ENCODE data around the gene ATP11B. TPM values are rescaled to one million over a fixed set of nuclear protein-coding genes. Genes with fewer than 3 reads are reported as not detected.
"Not testable (repeated sequence)": the region's sequence is repeated elsewhere in the genome, so short reads cannot be mapped to it uniquely, and the experiment has no call there.

Gene ATP11B
- total and polyA plus RNA-seq, 2 experiments from 2014 or later, result 5.8 to 24.7 TPM

DNA sequence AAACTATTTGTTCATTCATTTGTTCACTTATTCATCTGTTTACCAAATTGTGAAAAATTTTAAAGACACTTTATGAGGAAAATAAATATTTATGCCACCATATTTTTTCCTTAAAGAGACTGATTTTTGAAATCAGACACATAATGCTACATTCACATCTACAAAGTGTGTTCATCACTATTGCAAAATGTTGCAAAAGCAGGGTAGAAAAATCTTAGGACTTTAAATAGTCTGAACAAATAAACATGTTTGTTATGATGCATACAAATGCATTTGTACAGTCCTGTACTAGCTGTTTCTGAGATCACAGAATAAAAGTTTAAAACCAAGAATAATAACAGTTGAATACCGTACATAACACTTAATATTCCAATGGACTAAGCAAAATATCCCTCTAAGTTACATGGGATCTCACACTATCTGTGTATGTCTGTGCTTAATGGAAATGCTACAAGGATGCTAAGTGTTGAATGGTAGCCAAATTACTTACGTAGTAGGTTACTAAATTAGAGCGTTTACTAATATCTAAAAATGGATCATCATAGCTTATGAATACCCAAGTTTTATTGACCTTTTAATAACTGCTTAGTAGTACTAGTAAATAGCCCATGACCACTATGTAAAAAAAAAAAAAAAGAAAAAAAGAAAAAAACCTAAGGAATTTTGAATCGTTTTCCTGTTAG is 25.1 kb downstream of the ATP11B start:
- H3K4me2 ChIP-seq, result peak overlapping the region; percentile 66
- H3K36me3 Mint-ChIP-seq (ENCODE audit: low read depth), result peaks cover 12% of the 10 kb centered on the region; the same call in 2 of the 3 replicates
- ATAC-seq, result peak; percentile 45

DNA sequence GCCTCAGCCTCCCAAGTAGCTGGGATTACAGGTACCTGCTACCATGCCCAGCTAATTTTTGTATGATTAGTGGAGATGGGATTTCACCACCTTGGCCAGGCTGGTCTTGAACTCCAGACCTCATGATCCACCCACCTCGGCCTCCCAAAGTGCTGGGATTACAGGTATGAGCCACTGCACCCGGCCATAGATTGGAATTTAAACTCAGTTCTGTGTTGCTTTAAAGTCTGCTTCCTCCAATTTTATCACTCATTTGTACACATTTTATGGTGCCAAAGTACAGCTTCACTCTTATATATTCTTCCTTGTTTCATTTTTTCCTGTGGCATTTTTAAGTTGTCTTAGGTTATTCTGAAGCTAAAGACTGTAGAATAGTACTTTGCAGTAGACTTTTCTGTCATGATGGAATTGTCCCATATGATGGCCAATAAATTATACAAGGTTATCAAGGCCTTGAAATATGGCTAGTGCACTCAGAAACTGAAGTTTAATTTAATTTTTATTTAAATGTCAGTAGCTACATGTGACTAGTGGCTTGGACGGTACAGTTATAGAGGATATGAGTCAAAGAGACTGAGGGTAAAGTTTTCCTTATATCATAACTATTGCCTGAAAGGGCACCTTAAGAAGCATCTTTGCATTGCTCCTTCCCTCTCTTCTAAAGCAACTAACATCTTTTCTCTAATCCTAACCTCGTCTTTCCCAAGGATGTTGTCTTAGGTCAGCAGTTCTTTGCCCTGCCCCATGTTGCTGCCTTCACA is 28.1 kb downstream of the ATP11B start:
- Histone ChIP-seq H3K9me2 (ENCODE audit: insufficient read depth) (no peaks in the 10 kb centered on the region), H3K79me2 (replicated peaks; ENCODE audit: insufficient read depth) (no peaks in the 10 kb centered on the region; the same call in 1 of the 2 replicates), H3K36me3 (ENCODE audit: insufficient read depth) (no peaks in the 10 kb centered on the region), H3K4me1 (ENCODE audit: insufficient read depth) (no peaks in the 10 kb centered on the region), H3F3A (replicated peaks; ENCODE audit: low read depth) (no peaks in the 10 kb centered on the region), H3K4me3 (no peak overlapping the region), H4K20me1 (replicated peaks; ENCODE audit: insufficient read depth) (no peaks in the 10 kb centered on the region), H2AFZ (no peak overlapping the region), H3K4me2 (no peak overlapping the region), H3K27ac (ENCODE audit: low read depth) (no peak overlapping the region), H3K27me3 (ENCODE audit: insufficient read depth) (no peaks in the 10 kb centered on the region)
- no peak overlapping the region for H3K4me3 Mint-ChIP-seq
- H3K4me1 Mint-ChIP-seq, result peaks cover 3% of the 10 kb centered on the region; the same call in 1 of the 3 replicates
- ATAC-seq (no peak), DNase-seq (ENCODE audit: low spot score) (no peak)
- no peak overlapping the region for H3K27ac Mint-ChIP-seq
- peaks cover 18% of the 10 kb centered on the region; the same call in 2 of the 3 replicates for H3K36me3 Mint-ChIP-seq (ENCODE audit: low read depth)
- peaks cover 8% of the 10 kb centered on the region; the same call in 2 of the 3 replicates for H3K9me3 Mint-ChIP-seq
- H3K27me3 Mint-ChIP-seq (ENCODE audit: insufficient read depth, low read depth, poor library complexity), result no peaks in the 10 kb centered on the region
- TF ChIP-seq, protein P1, sequence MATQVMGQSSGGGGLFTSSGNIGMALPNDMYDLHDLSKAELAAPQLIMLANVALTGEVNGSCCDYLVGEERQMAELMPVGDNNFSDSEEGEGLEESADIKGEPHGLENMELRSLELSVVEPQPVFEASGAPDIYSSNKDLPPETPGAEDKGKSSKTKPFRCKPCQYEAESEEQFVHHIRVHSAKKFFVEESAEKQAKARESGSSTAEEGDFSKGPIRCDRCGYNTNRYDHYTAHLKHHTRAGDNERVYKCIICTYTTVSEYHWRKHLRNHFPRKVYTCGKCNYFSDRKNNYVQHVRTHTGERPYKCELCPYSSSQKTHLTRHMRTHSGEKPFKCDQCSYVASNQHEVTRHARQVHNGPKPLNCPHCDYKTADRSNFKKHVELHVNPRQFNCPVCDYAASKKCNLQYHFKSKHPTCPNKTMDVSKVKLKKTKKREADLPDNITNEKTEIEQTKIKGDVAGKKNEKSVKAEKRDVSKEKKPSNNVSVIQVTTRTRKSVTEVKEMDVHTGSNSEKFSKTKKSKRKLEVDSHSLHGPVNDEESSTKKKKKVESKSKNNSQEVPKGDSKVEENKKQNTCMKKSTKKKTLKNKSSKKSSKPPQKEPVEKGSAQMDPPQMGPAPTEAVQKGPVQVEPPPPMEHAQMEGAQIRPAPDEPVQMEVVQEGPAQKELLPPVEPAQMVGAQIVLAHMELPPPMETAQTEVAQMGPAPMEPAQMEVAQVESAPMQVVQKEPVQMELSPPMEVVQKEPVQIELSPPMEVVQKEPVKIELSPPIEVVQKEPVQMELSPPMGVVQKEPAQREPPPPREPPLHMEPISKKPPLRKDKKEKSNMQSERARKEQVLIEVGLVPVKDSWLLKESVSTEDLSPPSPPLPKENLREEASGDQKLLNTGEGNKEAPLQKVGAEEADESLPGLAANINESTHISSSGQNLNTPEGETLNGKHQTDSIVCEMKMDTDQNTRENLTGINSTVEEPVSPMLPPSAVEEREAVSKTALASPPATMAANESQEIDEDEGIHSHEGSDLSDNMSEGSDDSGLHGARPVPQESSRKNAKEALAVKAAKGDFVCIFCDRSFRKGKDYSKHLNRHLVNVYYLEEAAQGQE (IDR thresholded peaks at IDR 0.05; ENCODE audit: unreplicated experiment), result no peak
- no peak for TF ChIP-seq NANOG (IDR thresholded peaks at IDR 0.05; ENCODE audit: borderline replicate concordance)
- no peak for TF ChIP-seq EZH2phosphoT487 (IDR thresholded peaks at IDR 0.05; ENCODE audit: unreplicated experiment)
- TF ChIP-seq CREB1 (CRISPR knock-in tag; IDR thresholded peaks at IDR 0.05; ENCODE audit: low read depth), result no peak
- TF ChIP-seq POLR2AphosphoS5 (IDR thresholded peaks at IDR 0.05; ENCODE audit: low read depth), result no peak

More for the DNA sequence above, 25.1 kb downstream of the ATP11B start:
- DNase-seq (ENCODE audit: low spot score), result no peak
- Histone ChIP-seq H4K20me1 (replicated peaks; ENCODE audit: insufficient read depth) (no peaks in the 10 kb centered on the region), H3K4me3 (peak overlapping the region; percentile 24; the same call in 1 of the 2 replicates), H3K4me1 (ENCODE audit: insufficient read depth) (no peaks in the 10 kb centered on the region), H3K27me3 (ENCODE audit: insufficient read depth) (no peaks in the 10 kb centered on the region), H3K27ac (ENCODE audit: low read depth) (no peak overlapping the region), H2AFZ (no peak overlapping the region), H3K79me2 (replicated peaks; ENCODE audit: insufficient read depth) (no peaks in the 10 kb centered on the region; the same call in 1 of the 2 replicates), H3F3A (replicated peaks; ENCODE audit: low read depth) (no peaks in the 10 kb centered on the region), H3K36me3 (ENCODE audit: insufficient read depth) (no peaks in the 10 kb centered on the region), H3K9me2 (ENCODE audit: insufficient read depth) (no peaks in the 10 kb centered on the region)
- Mint-ChIP-seq H3K4me3 (peak overlapping the region; percentile 57; the same call in 1 of the 3 replicates), H3K27ac (no peak overlapping the region), H3K4me1 (peaks cover 8% of the 10 kb centered on the region; the same call in 1 of the 3 replicates), H3K9me3 (peaks cover 2% of the 10 kb centered on the region; the same call in 2 of the 3 replicates), H3K27me3 (ENCODE audit: insufficient read depth, low read depth, poor library complexity) (peaks cover 2% of the 10 kb centered on the region)
- TF ChIP-seq, protein P2, sequence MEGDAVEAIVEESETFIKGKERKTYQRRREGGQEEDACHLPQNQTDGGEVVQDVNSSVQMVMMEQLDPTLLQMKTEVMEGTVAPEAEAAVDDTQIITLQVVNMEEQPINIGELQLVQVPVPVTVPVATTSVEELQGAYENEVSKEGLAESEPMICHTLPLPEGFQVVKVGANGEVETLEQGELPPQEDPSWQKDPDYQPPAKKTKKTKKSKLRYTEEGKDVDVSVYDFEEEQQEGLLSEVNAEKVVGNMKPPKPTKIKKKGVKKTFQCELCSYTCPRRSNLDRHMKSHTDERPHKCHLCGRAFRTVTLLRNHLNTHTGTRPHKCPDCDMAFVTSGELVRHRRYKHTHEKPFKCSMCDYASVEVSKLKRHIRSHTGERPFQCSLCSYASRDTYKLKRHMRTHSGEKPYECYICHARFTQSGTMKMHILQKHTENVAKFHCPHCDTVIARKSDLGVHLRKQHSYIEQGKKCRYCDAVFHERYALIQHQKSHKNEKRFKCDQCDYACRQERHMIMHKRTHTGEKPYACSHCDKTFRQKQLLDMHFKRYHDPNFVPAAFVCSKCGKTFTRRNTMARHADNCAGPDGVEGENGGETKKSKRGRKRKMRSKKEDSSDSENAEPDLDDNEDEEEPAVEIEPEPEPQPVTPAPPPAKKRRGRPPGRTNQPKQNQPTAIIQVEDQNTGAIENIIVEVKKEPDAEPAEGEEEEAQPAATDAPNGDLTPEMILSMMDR (conservative IDR thresholded peaks at IDR 0.05; ENCODE audit: low read depth in 2 of 2), result no peak
- TF ChIP-seq EZH2phosphoT487 (IDR thresholded peaks at IDR 0.05; ENCODE audit: unreplicated experiment) (no peak), EZH2 (IDR thresholded peaks at IDR 0.05; ENCODE audit: low read depth, unreplicated experiment) (no peak)

DNA sequence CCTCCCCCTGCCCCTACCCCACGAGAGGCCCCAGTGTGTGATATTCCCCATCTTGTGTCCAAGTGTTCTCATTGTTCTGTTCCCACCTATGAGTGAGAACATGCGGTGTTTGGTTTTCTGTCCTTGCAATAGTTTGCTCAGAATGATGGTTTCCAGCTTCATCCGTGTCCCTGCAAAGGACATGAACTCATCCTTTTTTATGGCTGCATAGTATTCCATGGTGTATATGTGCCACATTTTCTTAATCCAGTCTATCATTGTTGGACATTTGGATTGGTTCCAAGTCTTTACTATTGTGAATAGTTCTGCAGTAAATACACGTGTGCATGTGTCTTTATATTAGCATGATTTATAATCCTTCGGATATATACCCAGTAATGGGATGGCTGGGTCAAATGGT is 29.0 kb downstream of the ATP11B start:
- not testable (repeated sequence) for H3K4me2 ChIP-seq; H3K4me3 Mint-ChIP-seq; H3K27me3 ChIP-seq (ENCODE audit: insufficient read depth); H3F3A ChIP-seq (replicated peaks; ENCODE audit: low read depth); H3K9me3 Mint-ChIP-seq; H3K27ac ChIP-seq (ENCODE audit: low read depth); DNase-seq (ENCODE audit: low spot score); H3K4me1 ChIP-seq (ENCODE audit: insufficient read depth); ATAC-seq; H3K4me3 ChIP-seq; H3K27ac Mint-ChIP-seq; H3K36me3 ChIP-seq (ENCODE audit: insufficient read depth); H2AFZ ChIP-seq; H3K4me1 Mint-ChIP-seq; H4K20me1 ChIP-seq (replicated peaks; ENCODE audit: insufficient read depth); H3K79me2 ChIP-seq (replicated peaks; ENCODE audit: insufficient read depth); H3K27me3 Mint-ChIP-seq (ENCODE audit: insufficient read depth, low read depth, poor library complexity); H3K9me2 ChIP-seq (ENCODE audit: insufficient read depth)
- H3K36me3 Mint-ChIP-seq (ENCODE audit: low read depth), result peaks cover 18% of the 10 kb centered on the region; the same call in 2 of the 3 replicates
